ENCODE results near the gene VCL.

DNA sequence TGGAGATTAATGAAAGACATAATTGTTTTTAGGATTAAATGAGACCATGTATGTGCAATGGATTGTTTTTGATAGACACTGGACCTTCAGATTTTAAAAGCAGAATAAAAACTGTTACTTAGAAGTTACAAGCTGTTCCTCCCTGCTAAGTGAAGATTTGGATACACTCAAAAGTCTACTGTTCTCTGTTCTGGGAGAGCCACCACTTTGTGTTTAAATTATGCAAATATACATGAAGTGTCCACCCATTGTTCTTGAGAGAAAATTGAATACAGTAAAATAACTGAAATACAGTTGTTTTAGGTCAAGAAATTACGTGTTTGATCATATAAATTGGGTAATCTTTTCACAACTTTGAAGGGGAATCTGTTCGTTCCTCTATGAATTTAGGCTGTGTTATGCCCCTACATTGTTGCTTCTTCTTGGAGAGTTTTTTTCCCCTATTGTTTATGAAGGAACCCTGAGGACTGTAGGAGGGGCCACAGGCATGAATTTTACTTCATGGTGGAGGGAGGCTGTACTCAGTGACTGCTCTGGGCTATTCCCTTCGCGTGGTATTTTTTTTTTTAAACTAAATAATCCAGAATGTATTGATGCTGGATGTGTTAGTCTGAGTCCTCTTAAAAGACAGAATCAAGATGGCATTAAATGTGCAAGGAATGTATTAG is 18.6 kb upstream of the VCL start:
- TF ChIP-seq, protein P1, sequence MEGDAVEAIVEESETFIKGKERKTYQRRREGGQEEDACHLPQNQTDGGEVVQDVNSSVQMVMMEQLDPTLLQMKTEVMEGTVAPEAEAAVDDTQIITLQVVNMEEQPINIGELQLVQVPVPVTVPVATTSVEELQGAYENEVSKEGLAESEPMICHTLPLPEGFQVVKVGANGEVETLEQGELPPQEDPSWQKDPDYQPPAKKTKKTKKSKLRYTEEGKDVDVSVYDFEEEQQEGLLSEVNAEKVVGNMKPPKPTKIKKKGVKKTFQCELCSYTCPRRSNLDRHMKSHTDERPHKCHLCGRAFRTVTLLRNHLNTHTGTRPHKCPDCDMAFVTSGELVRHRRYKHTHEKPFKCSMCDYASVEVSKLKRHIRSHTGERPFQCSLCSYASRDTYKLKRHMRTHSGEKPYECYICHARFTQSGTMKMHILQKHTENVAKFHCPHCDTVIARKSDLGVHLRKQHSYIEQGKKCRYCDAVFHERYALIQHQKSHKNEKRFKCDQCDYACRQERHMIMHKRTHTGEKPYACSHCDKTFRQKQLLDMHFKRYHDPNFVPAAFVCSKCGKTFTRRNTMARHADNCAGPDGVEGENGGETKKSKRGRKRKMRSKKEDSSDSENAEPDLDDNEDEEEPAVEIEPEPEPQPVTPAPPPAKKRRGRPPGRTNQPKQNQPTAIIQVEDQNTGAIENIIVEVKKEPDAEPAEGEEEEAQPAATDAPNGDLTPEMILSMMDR (conservative IDR thresholded peaks at IDR 0.05; ENCODE audit: low read depth, low read length) = no peak
- no peak for TF ChIP-seq EZH2 (IDR thresholded peaks at IDR 0.05; ENCODE audit: borderline replicate concordance, low read depth, low read length, poor library complexity, severe bottlenecking)

All from A673 (cell line).